Caco-2 (cell line): ENCODE data around the gene RAI1. TPM values are rescaled to one million over a fixed set of nuclear protein-coding genes. Genes with fewer than 3 reads are reported as not detected.

ENCODE experiments used
- BruUV-seq: library from RNA; stranded (reverse); fragments of 400-500 nt; replicated peaks from 2 replicates; lab custom pipeline; 2021; lab: Mats Ljungman, UMichigan
- CTCF ChIA-PET: fragments of 300-600 bp; sonication (Branson Sonifier 250); formaldehyde crosslinking; loops from one replicate; lab custom pipeline; 2022; ENCODE audit warnings: antibody characterized with exemption; lab: Charles Lee
- POLR2A ChIA-PET: fragments of 300-600 bp; sonication (Branson Sonifier 250); formaldehyde crosslinking; loops from one replicate; lab custom pipeline; 2022; ENCODE audit warnings: antibody characterized with exemption; lab: Charles Lee
- DNase-seq, 2 experiments: peaks; one replicate each; pipeline versions ENCODE4 v3.0.0 to v3.0.0-alpha.2; 2020 to 2022
- H3K27me3 ChIP-seq: replicated peaks from 2 replicates; pipeline ENCODE4 v1.6.0; 2011; ENCODE audit warnings: low read length; ENCODE audit not compliant: control insufficient read depth, insufficient read depth
- H3K36me3 ChIP-seq: 2 replicates; pipeline ENCODE4 v1.5.1; 2011; ENCODE audit warnings: low read length; ENCODE audit not compliant: control insufficient read depth, insufficient read depth
- H3K4me1 ChIP-seq: fragments of 250-450 bp; sonication (Bioruptor Pico); 2 replicates; pipeline ENCODE4 v1.5.1; 2020; ENCODE audit warnings: mild to moderate bottlenecking
- H3K4me3 ChIP-seq: 2 replicates; pipeline ENCODE4 v1.5.1; 2011; ENCODE audit warnings: low read depth, mild to moderate bottlenecking, control low read depth, low read length
- H3K9me3 ChIP-seq: fragments of 250-450 bp; sonication (Bioruptor Pico); 2 replicates; pipeline ENCODE4 v1.5.1; 2020; ENCODE audit warnings: mild to moderate bottlenecking, moderate library complexity
- H3K27ac Mint-ChIP-seq: one replicate; pipeline ENCODE4 v1.8.0; 2022; ENCODE audit warnings: mixed read lengths; ENCODE audit not compliant: unreplicated experiment
- H3K27me3 Mint-ChIP-seq: one replicate; pipeline ENCODE4 v1.8.0; 2022; ENCODE audit warnings: mixed read lengths; ENCODE audit not compliant: insufficient read depth, unreplicated experiment
- H3K36me3 Mint-ChIP-seq: one replicate; pipeline ENCODE4 v1.8.0; 2022; ENCODE audit warnings: mild to moderate bottlenecking, mixed read lengths; ENCODE audit not compliant: insufficient read depth, unreplicated experiment
- H3K4me1 Mint-ChIP-seq: one replicate; pipeline ENCODE4 v1.8.0; 2022; ENCODE audit warnings: low read depth, mixed read lengths; ENCODE audit not compliant: unreplicated experiment
- H3K4me3 Mint-ChIP-seq: one replicate; pipeline ENCODE4 v1.8.0; 2022; ENCODE audit warnings: mild to moderate bottlenecking, moderate library complexity, mixed read lengths; ENCODE audit not compliant: unreplicated experiment
- H3K9me3 Mint-ChIP-seq: one replicate; pipeline ENCODE4 v1.8.0; 2022; ENCODE audit warnings: mixed read lengths; ENCODE audit not compliant: unreplicated experiment
- intact Hi-C: fragments of 100-400 bp; cut with micrococcal nuclease; formaldehyde crosslinking; loops from one replicate; pipeline ENCODE4 v1.10.0; 2022; ENCODE audit not compliant: unreplicated experiment
- total RNA-seq: library from RNA; stranded (reverse); gene quantifications from 2 replicates; pipeline ENCODE4 v1.2.3, GENCODE V29; 2022
- TF ChIP-seq, protein P1 (sequence below), 2 experiments: fragments of 200-600 bp in 1 of 2; IDR thresholded peaks; 1 replicate in 1 of 2; 2 replicates in 1 of 2; pipeline versions ENCODE4 v1.5.1 to v1.8.0; 2011 to 2022; ENCODE audit warnings: antibody characterized with exemption in 1 of 2, control low read depth in 1 of 2, inconsistent platforms in 1 of 2, low read depth in 1 of 2, low read length in 1 of 2, mild to moderate bottlenecking in 1 of 2, moderate library complexity in 1 of 2; ENCODE audit not compliant: insufficient read depth in 1 of 2, severe bottlenecking in 1 of 2, unreplicated experiment in 1 of 2

RAI1 gene
- total RNA-seq, 1 experiment from 2014 or later: 44.3 TPM

DNA sequence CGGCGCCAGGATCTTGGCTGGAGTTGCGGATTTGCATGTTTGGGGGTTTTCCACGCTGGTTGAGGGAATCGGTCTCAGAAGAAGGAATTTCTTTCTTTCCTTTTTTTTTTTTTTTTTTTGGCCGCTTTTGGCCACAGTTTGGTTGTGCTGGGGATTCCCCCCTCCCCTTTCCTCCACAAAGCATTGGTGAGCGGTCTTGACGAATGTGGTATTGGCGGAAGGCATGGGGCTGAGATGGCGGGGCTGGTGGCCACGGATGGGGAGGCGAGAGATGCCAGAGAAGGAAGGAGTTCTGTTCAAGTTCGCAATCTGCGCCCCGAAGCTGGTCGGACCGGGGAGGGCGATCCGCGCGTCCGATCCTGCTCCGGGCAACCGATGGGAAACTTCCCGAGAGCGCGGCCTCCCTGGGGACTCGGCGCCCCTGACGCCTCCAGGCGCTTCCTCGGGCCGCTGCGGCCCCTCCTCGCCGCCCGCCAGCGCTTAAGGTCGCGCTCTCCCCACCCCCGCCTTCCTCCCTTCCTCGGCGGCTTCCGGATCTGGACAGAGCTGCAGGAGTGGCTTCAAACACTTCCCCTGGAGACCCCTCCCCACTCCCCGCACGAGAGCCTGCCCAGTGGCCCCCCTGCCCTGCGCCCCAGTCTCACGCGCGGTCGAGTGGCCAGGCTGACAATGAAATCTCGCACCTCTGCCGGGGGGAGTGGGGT, 43.2 kb downstream of the RAI1 start:
- peaks cover 9% of the 10 kb centered on the region for H3K4me1 Mint-ChIP-seq
- intact Hi-C loops: loop anchor here (10.0 kb wide), 1 partner anchor 130 kb away; no protein-coding TSS in a partner anchor
- no peaks in the 10 kb centered on the region for H3K27me3 ChIP-seq
- ChIA-PET POLR2A (interaction anchor here (0.6 kb wide), 1 partner anchor 363 kb away, joined by 10 read pairs; the partner anchor contains the start of gene DRG2), CTCF (no interaction called here)
- H3K4me3 Mint-ChIP-seq: peak overlapping the region; percentile 64
- no peaks in the 10 kb centered on the region for H3K9me3 Mint-ChIP-seq
- H3K4me3 ChIP-seq: no peak overlapping the region
- no peaks in the 10 kb centered on the region; the same call in 1 of the 2 replicates for H3K36me3 ChIP-seq
- H3K4me1 ChIP-seq: no peaks in the 10 kb centered on the region; the same call in 1 of the 2 replicates
- DNase-seq: no peak
- H3K27me3 Mint-ChIP-seq: no peaks in the 10 kb centered on the region
- peaks cover 22% of the 10 kb centered on the region for H3K36me3 Mint-ChIP-seq
- H3K27ac Mint-ChIP-seq: no peak overlapping the region
- BruUV-seq: no TSS peak
- TF ChIP-seq, protein P1, sequence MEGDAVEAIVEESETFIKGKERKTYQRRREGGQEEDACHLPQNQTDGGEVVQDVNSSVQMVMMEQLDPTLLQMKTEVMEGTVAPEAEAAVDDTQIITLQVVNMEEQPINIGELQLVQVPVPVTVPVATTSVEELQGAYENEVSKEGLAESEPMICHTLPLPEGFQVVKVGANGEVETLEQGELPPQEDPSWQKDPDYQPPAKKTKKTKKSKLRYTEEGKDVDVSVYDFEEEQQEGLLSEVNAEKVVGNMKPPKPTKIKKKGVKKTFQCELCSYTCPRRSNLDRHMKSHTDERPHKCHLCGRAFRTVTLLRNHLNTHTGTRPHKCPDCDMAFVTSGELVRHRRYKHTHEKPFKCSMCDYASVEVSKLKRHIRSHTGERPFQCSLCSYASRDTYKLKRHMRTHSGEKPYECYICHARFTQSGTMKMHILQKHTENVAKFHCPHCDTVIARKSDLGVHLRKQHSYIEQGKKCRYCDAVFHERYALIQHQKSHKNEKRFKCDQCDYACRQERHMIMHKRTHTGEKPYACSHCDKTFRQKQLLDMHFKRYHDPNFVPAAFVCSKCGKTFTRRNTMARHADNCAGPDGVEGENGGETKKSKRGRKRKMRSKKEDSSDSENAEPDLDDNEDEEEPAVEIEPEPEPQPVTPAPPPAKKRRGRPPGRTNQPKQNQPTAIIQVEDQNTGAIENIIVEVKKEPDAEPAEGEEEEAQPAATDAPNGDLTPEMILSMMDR (IDR thresholded peaks at IDR 0.05; ENCODE audit: insufficient read depth in 1 of 2, low read depth in 1 of 2, low read length in 1 of 2, severe bottlenecking in 1 of 2, unreplicated experiment in 1 of 2): no peak
- no peaks in the 10 kb centered on the region for H3K9me3 ChIP-seq

DNA sequence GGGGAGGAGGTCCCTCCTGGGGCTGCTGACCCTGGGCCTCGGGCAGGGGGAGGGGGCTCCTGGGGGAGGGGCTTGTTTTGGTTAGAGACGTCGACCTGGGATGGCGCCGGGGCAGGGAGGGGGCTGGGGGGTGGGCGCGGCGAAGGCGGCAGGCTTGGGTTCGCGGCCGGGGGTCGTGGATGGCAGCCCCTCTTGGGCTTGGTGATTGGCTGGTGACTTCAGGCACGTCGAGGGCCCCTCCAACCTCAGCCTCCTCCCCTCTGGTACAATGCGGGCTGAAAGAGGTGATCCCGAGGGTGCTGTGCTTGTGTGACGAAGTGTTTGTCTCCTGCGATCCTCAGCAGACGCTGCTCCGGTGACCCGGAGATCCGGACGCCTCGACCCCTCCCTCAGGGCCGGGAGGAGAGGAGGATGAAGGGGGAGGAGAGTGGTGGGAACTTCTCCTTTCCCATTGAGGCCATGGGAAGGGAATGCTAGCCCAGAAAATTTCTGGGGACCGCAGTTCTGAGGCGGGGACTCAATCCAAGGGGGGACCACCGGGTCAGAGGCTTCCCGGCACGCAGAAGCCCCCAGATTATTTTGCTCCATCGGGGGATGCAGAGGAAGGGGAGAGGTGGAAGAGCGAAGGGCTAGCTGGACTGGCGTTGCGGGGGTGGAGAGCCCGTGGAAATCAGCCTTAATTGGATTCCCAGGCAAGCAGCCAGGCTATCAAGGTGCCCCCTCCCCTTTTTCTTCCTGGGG, 43.9 kb downstream of the RAI1 start:
- CTCF ChIA-PET: no interaction called here
- Mint-ChIP-seq H3K36me3 (peaks cover 29% of the 10 kb centered on the region), H3K4me1 (peaks cover 13% of the 10 kb centered on the region), H3K4me3 (no peak overlapping the region), H3K27me3 (no peaks in the 10 kb centered on the region), H3K27ac (peak overlapping the region; percentile 74), H3K9me3 (no peaks in the 10 kb centered on the region)
- no peak for DNase-seq
- Histone ChIP-seq H3K4me3 (no peak overlapping the region), H3K9me3 (no peaks in the 10 kb centered on the region), H3K4me1 (no peaks in the 10 kb centered on the region; the same call in 1 of the 2 replicates), H3K27me3 (no peaks in the 10 kb centered on the region), H3K36me3 (no peaks in the 10 kb centered on the region; the same call in 1 of the 2 replicates)
- BruUV-seq: no TSS peak
- TF ChIP-seq, protein P1 (IDR thresholded peaks at IDR 0.05; ENCODE audit: insufficient read depth in 1 of 2, low read depth in 1 of 2, low read length in 1 of 2, severe bottlenecking in 1 of 2, unreplicated experiment in 1 of 2): no peak
- POLR2A ChIA-PET: interaction anchor here (0.6 kb wide), 1 partner anchor 362 kb away, joined by 10 read pairs; the partner anchor contains the start of gene DRG2
- intact Hi-C loops: loop anchor here (10.0 kb wide), 1 partner anchor 130 kb away; no protein-coding TSS in a partner anchor

DNA sequence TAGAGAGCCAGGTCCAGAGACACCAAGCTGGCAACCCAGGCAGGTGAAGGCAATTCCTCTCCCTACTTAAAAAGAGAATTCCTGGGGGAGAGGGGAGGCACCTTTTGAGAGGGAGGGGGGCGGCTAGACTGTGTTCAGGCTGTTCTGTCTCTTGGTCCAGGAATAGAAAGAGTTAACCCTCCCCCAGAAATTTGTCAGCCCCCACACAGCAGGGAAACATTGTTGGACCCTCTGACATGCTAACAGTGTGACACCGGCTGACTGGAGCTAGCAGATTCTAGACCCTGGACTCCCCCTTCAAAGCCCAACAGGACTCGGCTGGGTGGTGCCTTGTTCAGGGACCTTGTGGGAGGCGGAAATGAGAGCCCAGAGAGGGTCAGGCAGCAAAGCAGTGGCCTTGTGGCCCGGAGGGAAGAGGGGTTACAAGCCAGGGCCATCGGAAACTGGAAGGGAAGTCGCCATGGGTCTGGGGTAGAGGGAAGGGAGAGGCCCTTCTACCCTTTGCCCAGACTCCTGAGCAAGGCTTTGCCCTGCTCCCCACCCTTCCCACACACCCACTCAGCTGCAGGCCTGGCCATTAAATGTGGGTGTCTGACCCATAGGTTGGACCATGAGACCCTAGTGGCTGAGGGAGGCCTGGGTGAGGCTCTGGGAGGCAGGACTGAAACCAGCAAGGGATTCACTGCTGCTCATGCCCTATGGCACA, 44.6 kb downstream of the RAI1 start:
- Histone ChIP-seq H3K4me3 (no peak overlapping the region), H3K27me3 (no peaks in the 10 kb centered on the region), H3K36me3 (no peaks in the 10 kb centered on the region; the same call in 1 of the 2 replicates), H3K9me3 (no peaks in the 10 kb centered on the region), H3K4me1 (no peaks in the 10 kb centered on the region)
- ChIA-PET CTCF (no interaction called here), POLR2A (no interaction called here)
- H3K9me3 Mint-ChIP-seq: no peaks in the 10 kb centered on the region
- H3K36me3 Mint-ChIP-seq: peaks cover 30% of the 10 kb centered on the region
- no peaks in the 10 kb centered on the region for H3K27me3 Mint-ChIP-seq
- H3K4me1 Mint-ChIP-seq: peaks cover 13% of the 10 kb centered on the region
- no TSS peak for BruUV-seq
- H3K27ac Mint-ChIP-seq: peak overlapping the region; percentile 74
- H3K4me3 Mint-ChIP-seq: no peak overlapping the region
- no peak for DNase-seq
- intact Hi-C loops: loop anchor here (10.0 kb wide), 1 partner anchor 129 kb away; no protein-coding TSS in a partner anchor
- TF ChIP-seq, protein P1 (IDR thresholded peaks at IDR 0.05; ENCODE audit: insufficient read depth in 1 of 2, low read depth in 1 of 2, low read length in 1 of 2, severe bottlenecking in 1 of 2, unreplicated experiment in 1 of 2): no peak
